ENCODE measurements around the gene PLB1.

PLB1 gene

DNA sequence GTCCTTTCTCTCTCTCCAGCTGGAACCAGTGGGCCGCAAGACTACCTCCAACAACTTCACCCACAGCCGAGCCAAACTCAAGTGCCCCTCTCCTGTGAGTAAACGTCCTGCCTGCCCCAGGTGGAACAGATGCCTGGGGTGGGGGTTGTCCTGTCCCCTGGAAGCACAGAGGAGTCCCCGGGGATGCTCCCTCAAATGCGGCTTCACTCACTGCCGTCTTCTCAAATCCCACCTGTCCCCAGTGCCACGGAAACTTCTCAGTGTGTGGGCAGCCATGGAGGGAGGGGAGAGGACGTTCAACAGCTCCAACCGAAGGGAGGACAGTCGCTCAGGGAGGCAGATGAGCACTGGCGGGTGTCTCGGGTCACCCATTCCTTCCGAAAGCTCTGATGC, 145.0 kb downstream of the PLB1 start:
- H3K27ac ChIP-seq (ENCODE audit: low read length): no peak overlapping the region
- H3K4me3 ChIP-seq (ENCODE audit: low read length): no peak overlapping the region
- no peaks in the 10 kb centered on the region for H3K36me3 ChIP-seq (ENCODE audit: control insufficient read depth, low read depth, low read length)
- no peaks in the 10 kb centered on the region for H3K9me3 ChIP-seq (ENCODE audit: control insufficient read depth, low read depth, low read length)
- H3K4me1 ChIP-seq (ENCODE audit: control insufficient read depth, low read depth, low read length): peaks cover 7% of the 10 kb centered on the region
- no peak overlapping the region for H3K9ac ChIP-seq (ENCODE audit: low read length)
- no peaks in the 10 kb centered on the region for H3K27me3 ChIP-seq (ENCODE audit: control insufficient read depth, insufficient read depth, low read length)

DNA sequence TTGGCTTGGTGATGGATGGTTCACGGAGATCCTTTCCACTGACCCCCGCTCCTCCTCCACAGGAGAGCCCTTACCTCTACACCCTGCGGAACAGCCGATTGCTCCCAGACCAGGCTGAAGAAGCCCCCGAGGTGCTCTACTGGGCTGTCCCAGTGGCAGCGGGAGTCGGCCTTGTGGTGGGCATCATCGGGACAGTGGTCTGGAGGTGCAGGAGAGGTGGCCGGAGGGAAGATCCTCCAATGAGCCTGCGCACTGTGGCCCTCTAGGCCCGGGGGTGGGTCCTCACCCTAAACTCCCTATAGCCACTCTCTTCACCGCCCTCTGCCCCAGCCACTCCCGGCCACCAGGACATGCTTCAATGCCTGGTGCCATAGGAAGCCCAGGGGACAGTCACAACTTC, 146.9 kb downstream of the PLB1 start:
- H3K4me3 ChIP-seq (ENCODE audit: low read length): no peak overlapping the region
- H3K27ac ChIP-seq (ENCODE audit: low read length): no peak overlapping the region
- no peak overlapping the region for H3K9ac ChIP-seq (ENCODE audit: low read length)
- no peaks in the 10 kb centered on the region for H3K27me3 ChIP-seq (ENCODE audit: control insufficient read depth, insufficient read depth, low read length)
- H3K9me3 ChIP-seq (ENCODE audit: control insufficient read depth, low read depth, low read length): no peaks in the 10 kb centered on the region
- peaks cover 7% of the 10 kb centered on the region for H3K4me1 ChIP-seq (ENCODE audit: control insufficient read depth, low read depth, low read length)
- no peaks in the 10 kb centered on the region for H3K36me3 ChIP-seq (ENCODE audit: control insufficient read depth, low read depth, low read length)

DNA sequence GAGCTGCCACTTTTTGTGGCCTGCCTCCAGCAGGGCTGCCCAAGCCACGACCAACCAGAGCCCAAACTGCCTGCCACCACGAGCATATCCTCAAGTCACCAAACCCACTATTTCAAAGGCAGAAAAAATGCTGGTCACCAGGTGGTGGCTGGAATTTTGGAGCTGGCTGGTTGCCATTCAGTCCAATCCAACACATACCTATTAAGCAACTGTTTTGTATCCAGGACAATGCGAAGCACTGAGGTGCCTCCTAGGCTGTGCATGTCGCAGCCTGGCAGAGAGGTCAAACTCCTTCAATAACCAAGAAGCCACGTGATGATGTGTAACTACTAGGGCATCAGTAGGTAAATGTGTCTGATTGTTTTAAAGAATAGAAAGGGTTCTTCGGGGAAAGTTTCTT, 147.5 kb downstream of the PLB1 start:
- Histone ChIP-seq H3K9me3 (ENCODE audit: control insufficient read depth, low read depth, low read length) (no peaks in the 10 kb centered on the region), H3K9ac (ENCODE audit: low read length) (no peak overlapping the region), H3K27ac (ENCODE audit: low read length) (no peak overlapping the region), H3K27me3 (ENCODE audit: control insufficient read depth, insufficient read depth, low read length) (no peaks in the 10 kb centered on the region), H3K4me3 (ENCODE audit: low read length) (no peak overlapping the region), H3K36me3 (ENCODE audit: control insufficient read depth, low read depth, low read length) (no peaks in the 10 kb centered on the region), H3K4me1 (ENCODE audit: control insufficient read depth, low read depth, low read length) (peaks cover 7% of the 10 kb centered on the region)

DNA sequence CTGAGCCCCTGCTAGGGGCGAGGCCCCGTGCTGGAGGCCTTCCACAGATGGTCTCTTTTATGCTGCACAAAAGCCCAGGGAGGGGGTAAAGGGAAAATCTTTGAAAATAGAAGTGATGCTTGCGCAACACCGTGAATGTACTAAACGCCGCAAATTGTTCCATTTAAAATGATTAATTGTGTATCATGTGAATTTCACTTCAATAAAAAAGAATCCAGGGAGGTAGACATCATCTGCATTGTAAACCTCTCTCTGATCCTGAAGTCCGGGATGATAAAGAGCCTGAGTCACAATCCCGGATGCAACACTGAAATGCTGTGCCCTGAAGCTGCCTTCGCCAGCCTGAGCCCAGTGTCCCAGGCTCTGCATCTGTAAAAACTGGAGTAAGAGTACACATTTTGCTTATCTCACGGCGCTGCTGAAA, 148.1 kb downstream of the PLB1 start:
- Histone ChIP-seq H3K9me3 (ENCODE audit: control insufficient read depth, low read depth, low read length) (no peaks in the 10 kb centered on the region), H3K4me1 (ENCODE audit: control insufficient read depth, low read depth, low read length) (peaks cover 7% of the 10 kb centered on the region), H3K36me3 (ENCODE audit: control insufficient read depth, low read depth, low read length) (no peaks in the 10 kb centered on the region), H3K4me3 (ENCODE audit: low read length) (no peak overlapping the region), H3K9ac (ENCODE audit: low read length) (no peak overlapping the region), H3K27me3 (ENCODE audit: control insufficient read depth, insufficient read depth, low read length) (no peaks in the 10 kb centered on the region), H3K27ac (ENCODE audit: low read length) (no peak overlapping the region)

DNA sequence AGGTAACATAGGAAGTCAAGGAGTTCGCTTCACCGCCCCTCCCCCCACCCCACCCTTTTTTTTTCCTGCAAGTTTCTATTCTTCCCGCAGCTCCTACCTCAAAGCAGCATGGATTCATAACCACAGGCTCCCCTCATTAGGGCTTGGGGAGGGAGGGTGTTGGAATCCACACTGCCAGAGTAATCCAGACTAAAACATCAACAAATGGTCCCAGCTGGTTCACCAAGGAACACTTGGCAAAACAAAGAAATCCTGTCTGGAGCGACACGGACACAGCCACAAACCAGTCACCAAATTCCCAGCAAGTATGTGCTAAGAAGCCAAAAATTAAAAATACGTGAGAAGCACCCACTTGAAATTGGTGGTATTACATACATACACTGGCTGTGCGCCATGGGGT, 148.9 kb downstream of the PLB1 start:
- H3K27me3 ChIP-seq (ENCODE audit: control insufficient read depth, insufficient read depth, low read length): no peaks in the 10 kb centered on the region
- H3K4me1 ChIP-seq (ENCODE audit: control insufficient read depth, low read depth, low read length): peaks cover 7% of the 10 kb centered on the region
- no peaks in the 10 kb centered on the region for H3K9me3 ChIP-seq (ENCODE audit: control insufficient read depth, low read depth, low read length)
- H3K27ac ChIP-seq (ENCODE audit: low read length): no peak overlapping the region
- H3K4me3 ChIP-seq (ENCODE audit: low read length): no peak overlapping the region
- no peaks in the 10 kb centered on the region for H3K36me3 ChIP-seq (ENCODE audit: control insufficient read depth, low read depth, low read length)
- no peak overlapping the region for H3K9ac ChIP-seq (ENCODE audit: low read length)

DNA sequence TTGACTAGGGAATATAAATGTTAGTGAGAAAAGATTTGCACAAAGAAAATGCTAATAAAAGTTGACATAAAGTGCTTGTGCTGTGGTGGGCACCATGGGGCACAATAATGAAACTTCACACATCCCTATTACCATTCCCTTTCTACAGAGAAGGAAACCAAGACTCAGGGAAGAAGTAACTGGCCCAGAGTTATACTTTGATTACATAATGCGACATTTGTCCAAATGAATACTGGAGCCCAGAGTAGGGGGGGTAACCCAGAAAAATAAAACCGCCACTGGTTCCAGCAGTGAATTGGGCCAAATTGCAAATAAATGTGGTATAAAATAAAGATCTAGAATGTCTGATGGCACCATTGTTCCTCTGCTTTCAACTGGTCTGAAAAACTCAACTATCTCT, 149.7 kb downstream of the PLB1 start:
- Histone ChIP-seq H3K36me3 (ENCODE audit: control insufficient read depth, low read depth, low read length) (no peaks in the 10 kb centered on the region), H3K27me3 (ENCODE audit: control insufficient read depth, insufficient read depth, low read length) (no peaks in the 10 kb centered on the region), H3K9me3 (ENCODE audit: control insufficient read depth, low read depth, low read length) (no peaks in the 10 kb centered on the region), H3K27ac (ENCODE audit: low read length) (no peak overlapping the region), H3K9ac (ENCODE audit: low read length) (no peak overlapping the region), H3K4me3 (ENCODE audit: low read length) (no peak overlapping the region), H3K4me1 (ENCODE audit: control insufficient read depth, low read depth, low read length) (peaks cover 7% of the 10 kb centered on the region)

DNA sequence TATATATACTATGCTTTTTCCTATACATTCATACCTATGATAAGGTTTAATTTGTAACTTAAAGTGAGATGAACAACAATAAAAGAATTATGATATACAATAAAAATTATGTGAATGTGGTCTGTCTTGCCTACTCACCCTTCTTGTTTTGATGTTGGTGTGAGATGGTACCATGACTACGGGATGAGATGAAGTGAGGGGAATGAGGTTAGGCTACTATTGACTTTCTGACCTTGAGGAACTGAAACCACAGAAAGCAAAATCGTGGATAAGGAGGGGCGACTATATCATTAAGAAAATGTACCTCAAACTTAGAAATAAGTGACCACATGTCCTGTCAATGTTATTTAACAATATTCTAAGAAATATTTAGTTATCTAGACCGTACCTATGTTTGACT, 151.8 kb downstream of the PLB1 start:
- no peak overlapping the region for H3K27ac ChIP-seq (ENCODE audit: low read length)
- H3K27me3 ChIP-seq (ENCODE audit: control insufficient read depth, insufficient read depth, low read length): no peaks in the 10 kb centered on the region
- no peaks in the 10 kb centered on the region for H3K36me3 ChIP-seq (ENCODE audit: control insufficient read depth, low read depth, low read length)
- no peak overlapping the region for H3K9ac ChIP-seq (ENCODE audit: low read length)
- no peak overlapping the region for H3K4me3 ChIP-seq (ENCODE audit: low read length)
- peaks cover 7% of the 10 kb centered on the region for H3K4me1 ChIP-seq (ENCODE audit: control insufficient read depth, low read depth, low read length)
- H3K9me3 ChIP-seq (ENCODE audit: control insufficient read depth, low read depth, low read length): no peaks in the 10 kb centered on the region

DNA sequence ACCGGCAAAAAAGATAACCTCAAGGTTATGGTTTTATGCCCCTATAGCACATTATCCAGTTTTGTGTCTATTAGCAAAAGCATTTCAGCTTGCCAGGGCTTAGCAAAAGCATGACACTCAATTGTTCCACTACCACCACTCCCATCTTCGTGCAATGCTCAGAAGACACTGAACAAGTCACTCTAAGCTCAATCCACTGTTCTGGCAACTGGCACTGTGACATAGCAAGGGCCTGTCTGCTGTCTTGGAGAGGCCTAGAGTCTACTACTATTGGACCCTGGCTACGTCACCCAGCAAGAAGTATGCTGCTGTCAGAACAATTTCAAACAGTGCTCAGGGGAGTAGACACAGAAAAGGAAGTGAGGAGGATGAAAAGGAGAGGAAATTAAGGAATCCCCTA, 152.3 kb downstream of the PLB1 start:
- Histone ChIP-seq H3K9ac (ENCODE audit: low read length) (no peak overlapping the region), H3K9me3 (ENCODE audit: control insufficient read depth, low read depth, low read length) (no peaks in the 10 kb centered on the region), H3K4me3 (ENCODE audit: low read length) (no peak overlapping the region), H3K36me3 (ENCODE audit: control insufficient read depth, low read depth, low read length) (no peaks in the 10 kb centered on the region), H3K27ac (ENCODE audit: low read length) (no peak overlapping the region), H3K27me3 (ENCODE audit: control insufficient read depth, insufficient read depth, low read length) (no peaks in the 10 kb centered on the region), H3K4me1 (ENCODE audit: control insufficient read depth, low read depth, low read length) (peaks cover 7% of the 10 kb centered on the region)

DNA sequence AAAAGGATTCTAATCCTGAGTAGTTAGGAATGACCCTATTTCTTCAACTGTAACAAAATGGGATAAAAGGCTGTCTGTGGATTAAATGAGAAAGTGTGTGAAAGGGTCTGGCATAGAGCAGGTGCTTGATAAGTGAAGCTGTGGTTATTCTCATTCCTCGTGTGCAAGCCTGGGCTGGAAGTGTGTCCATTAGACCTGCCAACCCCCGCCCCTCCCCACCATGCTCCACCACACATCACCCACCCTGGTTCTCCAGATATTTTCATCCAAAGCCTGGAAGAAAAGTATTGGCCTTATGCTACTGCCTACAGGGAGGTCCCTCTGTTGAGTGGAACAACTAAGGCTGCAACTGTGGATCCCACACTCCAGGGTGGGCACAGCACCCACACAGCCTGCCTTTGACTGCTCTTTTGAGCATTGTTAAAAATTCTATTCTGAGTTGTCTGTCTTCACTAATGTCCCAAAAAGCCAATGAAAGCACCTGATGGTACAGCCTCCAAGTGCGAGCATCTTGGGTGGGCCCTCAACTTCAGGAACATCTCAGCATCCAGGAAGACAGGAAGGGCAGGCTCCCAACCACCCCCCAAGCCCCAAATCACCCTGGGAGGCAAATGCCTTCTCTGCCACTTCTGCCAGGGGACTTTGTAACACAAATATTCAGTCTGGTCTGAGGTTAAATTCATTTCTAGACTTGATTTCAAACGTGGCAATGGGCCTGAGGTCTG, 153.0 kb downstream of the PLB1 start:
- Histone ChIP-seq H3K4me3 (ENCODE audit: low read length) (no peak overlapping the region), H3K9me3 (ENCODE audit: control insufficient read depth, low read depth, low read length) (no peaks in the 10 kb centered on the region), H3K9ac (ENCODE audit: low read length) (no peak overlapping the region), H3K4me1 (ENCODE audit: control insufficient read depth, low read depth, low read length) (peaks cover 6% of the 10 kb centered on the region), H3K36me3 (ENCODE audit: control insufficient read depth, low read depth, low read length) (no peaks in the 10 kb centered on the region), H3K27ac (ENCODE audit: low read length) (no peak overlapping the region), H3K27me3 (ENCODE audit: control insufficient read depth, insufficient read depth, low read length) (no peaks in the 10 kb centered on the region)

DNA sequence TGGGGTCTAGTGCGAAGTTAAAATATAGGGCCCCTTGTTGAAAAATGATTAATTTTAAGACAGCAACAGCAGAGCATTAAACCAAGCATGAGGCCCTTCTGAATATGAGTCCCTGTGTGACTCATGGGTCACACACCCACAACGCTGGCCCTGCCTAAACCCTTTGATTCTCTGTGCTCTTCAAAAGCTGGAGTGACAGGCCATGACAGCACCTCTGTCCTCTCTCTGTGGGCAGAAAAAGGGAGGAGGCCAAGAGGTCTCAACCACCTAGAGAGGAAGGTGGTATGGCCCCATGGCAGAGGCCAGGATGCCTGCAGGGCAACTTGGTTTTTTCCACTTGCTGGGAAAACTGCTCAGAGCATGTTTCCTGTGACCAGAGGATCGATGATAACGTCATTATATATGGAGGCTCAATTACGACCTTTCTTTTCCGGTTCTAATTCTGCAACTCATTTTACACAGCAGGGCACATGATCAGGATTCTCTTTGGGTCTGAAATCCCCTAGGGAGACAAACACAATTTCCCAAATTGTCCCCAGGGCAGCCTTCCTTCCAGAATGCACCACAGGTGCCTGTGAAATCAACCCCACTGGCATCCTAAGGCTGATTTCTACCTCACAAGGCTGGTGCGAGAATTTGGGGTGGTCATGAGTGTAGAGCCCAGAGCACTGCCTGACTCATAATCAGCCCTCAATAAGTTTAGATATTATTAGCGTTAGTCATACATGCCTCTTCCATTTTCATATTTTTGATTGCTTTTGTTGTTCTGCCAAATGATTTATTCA, 153.8 kb downstream of the PLB1 start:
- no peaks in the 10 kb centered on the region for H3K9me3 ChIP-seq (ENCODE audit: control insufficient read depth, low read depth, low read length)
- no peak overlapping the region for H3K27ac ChIP-seq (ENCODE audit: low read length)
- H3K4me3 ChIP-seq (ENCODE audit: low read length): no peak overlapping the region
- no peaks in the 10 kb centered on the region for H3K4me1 ChIP-seq (ENCODE audit: control insufficient read depth, low read depth, low read length)
- H3K27me3 ChIP-seq (ENCODE audit: control insufficient read depth, insufficient read depth, low read length): no peaks in the 10 kb centered on the region
- H3K9ac ChIP-seq (ENCODE audit: low read length): no peak overlapping the region
- no peaks in the 10 kb centered on the region for H3K36me3 ChIP-seq (ENCODE audit: control insufficient read depth, low read depth, low read length)

DNA sequence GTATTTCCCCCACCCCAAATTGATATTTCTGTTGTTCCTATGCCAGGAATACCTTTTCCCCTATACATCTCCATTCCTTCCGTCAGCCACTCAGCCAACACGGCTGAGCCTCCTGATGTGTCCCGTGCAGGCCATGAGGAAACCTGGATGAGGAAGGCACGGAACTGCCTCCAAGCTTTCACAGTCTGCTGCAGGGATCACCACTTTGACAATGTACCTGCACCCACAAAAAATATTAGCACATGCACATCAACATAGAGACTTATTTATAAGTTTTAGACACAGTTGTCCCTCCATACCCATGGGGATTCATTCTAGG, 154.4 kb downstream of the PLB1 start:
- Histone ChIP-seq H3K27me3 (ENCODE audit: control insufficient read depth, insufficient read depth, low read length) (no peaks in the 10 kb centered on the region), H3K36me3 (ENCODE audit: control insufficient read depth, low read depth, low read length) (no peaks in the 10 kb centered on the region), H3K4me1 (ENCODE audit: control insufficient read depth, low read depth, low read length) (no peaks in the 10 kb centered on the region), H3K27ac (ENCODE audit: low read length) (no peak overlapping the region), H3K9ac (ENCODE audit: low read length) (no peak overlapping the region), H3K9me3 (ENCODE audit: control insufficient read depth, low read depth, low read length) (no peaks in the 10 kb centered on the region), H3K4me3 (ENCODE audit: low read length) (no peak overlapping the region)

DNA sequence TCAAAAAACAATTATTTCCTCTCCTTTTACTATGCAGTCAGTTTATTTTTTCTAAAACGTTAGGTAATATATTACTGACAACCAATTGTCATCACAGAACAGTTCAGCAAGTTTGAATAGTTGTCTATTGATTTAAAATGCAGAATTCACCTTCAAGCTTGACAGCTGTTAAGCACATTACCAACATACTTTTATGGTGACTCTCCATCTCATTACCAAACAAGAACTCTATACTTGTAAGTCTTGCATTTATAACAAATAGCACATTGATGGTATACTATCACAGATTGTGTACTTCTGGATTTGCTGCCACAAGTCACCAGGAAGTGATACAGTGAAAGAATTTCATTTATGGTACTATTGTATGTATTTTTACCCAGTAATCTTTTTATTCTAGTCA, 156.4 kb downstream of the PLB1 start:
- Histone ChIP-seq H3K36me3 (ENCODE audit: control insufficient read depth, low read depth, low read length) (no peaks in the 10 kb centered on the region), H3K4me3 (ENCODE audit: low read length) (no peak overlapping the region), H3K27me3 (ENCODE audit: control insufficient read depth, insufficient read depth, low read length) (no peaks in the 10 kb centered on the region), H3K9me3 (ENCODE audit: control insufficient read depth, low read depth, low read length) (no peaks in the 10 kb centered on the region), H3K4me1 (ENCODE audit: control insufficient read depth, low read depth, low read length) (no peaks in the 10 kb centered on the region), H3K9ac (ENCODE audit: low read length) (no peak overlapping the region), H3K27ac (ENCODE audit: low read length) (no peak overlapping the region)

Data from iPS-18a (cell line).